COLO829 (cell line): ENCODE results near the gene TOP3A.
"Not testable (repeated sequence)": the region's sequence is repeated elsewhere in the genome, so short reads cannot be mapped to it uniquely, and the experiment has no call there.

Experiments
- DNase-seq: peaks from one replicate; pipeline ENCODE4 v3.0.0; 2012; ENCODE audit warnings: low spot score

The TOP3A gene

DNA sequence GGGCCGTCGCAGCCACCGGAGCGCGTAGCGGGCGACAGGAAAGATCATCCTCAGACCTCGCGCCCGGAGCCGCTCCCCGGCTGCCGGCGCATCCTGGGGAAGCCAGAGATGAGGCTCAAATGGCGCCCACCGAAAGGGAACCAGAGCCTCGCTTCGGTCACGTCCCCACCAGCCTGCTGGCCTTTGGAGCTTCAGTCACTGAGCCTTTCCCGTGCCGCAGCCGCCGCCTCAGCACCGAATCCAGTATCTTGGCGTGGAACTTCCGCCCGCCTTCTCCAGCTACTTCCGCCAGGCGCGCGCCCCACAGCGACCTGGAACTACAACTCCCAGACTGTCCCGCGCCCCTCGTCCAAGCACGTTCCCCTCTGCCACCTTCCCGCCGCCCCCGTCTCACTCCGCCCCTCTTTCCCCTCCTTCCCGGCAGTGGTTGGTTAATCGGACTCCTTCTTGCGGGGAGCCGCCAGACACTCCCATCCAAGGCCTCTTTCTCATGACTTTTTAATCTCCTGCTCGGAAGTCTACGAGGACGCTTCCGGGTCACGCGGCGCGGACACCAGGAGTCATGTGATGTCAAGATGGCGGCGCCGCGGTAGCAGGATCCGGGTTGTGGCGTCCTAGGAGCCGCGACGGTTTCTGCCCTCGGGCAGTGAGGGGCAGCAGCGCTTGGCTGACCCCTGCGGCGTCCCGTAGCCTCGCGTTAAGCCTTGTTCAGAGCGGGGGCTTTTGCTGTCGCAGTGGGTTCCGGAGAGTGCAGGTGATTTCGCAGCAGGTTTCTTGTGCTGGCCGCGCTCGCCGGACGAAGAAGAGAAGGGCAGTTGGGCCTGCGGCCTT is at the start of gene TOP3A, which contains the start of gene SMCR8:
Gene TOP3A (minus strand): TSS at position 264 of the 831 bp plus-strand sequence. CDS start 216 bp downstream, at position 48.
Gene SMCR8 (plus strand): TSS at position 563 of the 831 bp plus-strand sequence. CDS start 497 bp downstream, outside the sequence.
- DNase-seq = peak; percentile 65

DNA sequence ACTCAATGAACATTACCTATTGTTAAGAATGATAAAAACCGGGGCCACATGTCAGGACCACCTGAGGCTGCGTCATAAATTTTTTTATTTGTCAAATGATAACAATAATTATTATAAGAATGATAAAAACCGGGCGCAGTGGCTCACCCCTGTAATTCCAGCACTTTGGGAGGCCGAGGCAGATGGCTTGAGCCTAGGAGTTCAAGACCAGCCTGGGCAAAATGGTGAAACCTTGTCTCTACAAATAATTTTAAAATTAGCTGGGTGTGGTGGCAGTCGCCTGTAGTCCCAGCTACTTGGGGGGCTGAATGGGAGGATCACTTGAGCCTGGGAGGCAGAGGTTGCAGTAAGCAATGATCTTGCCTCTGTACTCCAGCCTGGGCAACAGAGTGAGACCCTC is 49.4 kb upstream of the TOP3A start:
- no peak for DNase-seq

- peak; percentile 86 for DNase-seq
These were observed 48.6 kb upstream of the TOP3A start, which contains the start of gene SHMT1 for GRCh38 chr17:18363101-18364049. TSS of gene SHMT1 (minus strand) at chr17:18363550. CDS start at chr17:18355981, 7,569 bp downstream.

- peak; percentile 73 for DNase-seq
These were observed 47.9 kb upstream of the TOP3A start for GRCh38 chr17:18362698-18363100.

- no peak for DNase-seq
These were observed 47.3 kb upstream of the TOP3A start for GRCh38 chr17:18361837-18362697.

DNA sequence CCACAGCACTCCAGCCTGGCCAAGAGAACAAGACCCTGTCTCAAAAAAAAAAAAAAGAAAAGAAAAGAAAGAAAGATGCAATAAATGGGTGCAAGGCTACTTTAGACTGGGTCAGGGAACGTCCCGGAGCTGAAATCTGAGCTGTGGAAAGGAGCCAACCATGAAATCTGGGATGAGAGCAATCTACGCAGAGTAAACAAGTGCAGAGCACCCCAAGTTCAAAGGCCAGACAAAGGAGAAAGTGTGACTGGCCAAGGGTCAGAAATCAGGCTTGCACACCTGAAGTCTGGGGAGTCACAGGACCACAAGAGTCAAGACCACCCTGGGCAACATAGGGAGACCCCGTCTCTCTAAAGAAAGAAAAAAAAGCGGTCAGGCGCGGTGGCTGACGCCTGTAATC is 45.7 kb upstream of the TOP3A start:
- no peak for DNase-seq

DNA sequence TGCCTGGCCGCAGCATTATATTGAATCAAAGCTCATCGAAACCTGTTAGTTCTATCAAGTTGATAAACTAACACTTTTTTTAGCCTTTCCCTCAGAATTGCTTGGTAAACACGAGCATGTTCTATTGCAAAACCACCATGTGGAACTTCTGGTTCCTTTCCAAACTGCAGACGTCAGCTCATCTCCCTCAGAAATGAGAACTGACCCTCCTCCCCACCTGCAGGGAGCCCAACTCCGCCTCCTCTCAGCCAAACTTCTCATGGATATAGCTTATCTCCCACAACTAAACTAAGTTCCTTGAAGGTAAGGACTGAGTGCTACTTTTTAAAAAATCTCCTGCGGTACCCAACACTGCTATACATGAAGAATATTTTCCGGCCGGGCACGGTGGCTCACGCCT is 41.8 kb upstream of the TOP3A start:
- DNase-seq = no peak

DNA sequence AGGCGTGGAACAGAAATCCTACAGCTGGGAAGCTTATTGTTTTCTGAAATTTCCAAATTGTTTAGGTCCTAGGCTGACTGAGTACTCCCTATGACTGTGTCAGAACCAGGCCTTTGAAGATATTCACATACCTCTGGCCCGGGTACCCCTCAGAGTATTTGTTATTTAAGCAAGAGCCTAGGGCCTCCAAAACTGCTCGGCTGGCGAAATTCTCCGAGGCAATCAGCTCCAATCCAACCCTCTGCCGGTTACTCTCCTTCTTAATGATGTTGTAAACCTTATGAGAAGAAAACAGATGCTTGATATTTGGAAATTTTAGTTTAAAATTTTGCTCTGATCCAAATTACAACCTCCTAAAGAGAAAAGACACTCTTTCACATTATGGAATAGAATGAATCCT is 38.7 kb upstream of the TOP3A start:
- DNase-seq = no peak

DNA sequence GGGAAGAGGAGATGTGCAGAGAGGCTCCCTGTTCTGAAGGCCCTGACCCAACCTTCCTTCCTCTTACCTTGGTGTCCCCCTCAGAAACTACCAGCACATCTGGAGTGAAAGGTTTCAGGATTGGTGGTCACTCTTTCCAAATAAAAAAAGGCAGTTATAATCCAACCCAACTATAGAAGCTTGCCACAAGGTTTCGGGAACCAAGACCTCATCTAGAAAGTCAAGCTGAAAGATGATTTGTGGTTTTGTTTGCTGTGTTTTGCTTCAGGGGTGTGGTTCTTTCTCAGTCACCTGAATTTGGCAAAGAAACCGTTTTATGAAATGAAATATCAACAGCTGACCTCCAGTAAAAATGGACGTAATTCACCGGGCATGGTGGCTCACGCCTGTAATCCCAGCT is 29.2 kb upstream of the TOP3A start:
- DNase-seq = no peak

- DNase-seq = no peak
These were observed 25.1 kb upstream of the TOP3A start for GRCh38 chr17:18339933-18340332.

DNA sequence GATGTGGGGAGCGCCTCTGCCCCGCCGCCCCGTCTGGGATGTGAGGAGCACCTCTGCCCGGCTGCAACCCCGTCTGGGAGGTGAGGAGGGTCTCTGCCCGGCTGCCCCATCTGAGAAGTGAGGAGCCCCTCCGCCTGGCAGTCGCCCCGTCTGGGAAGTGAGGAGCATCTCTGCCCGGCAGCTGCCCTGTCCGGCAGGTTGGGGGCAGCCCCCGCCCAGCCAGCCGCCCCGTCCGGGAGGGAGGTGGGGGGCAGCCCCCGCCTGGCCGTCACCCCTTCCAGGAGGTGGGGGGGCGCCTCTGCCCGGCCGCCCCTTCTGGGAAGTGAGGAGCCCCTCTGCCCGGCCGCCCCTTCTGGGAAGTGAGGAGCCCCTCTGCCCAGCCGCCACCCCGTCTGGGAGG is 23.4 kb upstream of the TOP3A start:
- not testable (repeated sequence) for DNase-seq

GRCh38 chr17:18332909-18333489 is 18.2 kb upstream of the TOP3A start:
- no peak for DNase-seq

DNA sequence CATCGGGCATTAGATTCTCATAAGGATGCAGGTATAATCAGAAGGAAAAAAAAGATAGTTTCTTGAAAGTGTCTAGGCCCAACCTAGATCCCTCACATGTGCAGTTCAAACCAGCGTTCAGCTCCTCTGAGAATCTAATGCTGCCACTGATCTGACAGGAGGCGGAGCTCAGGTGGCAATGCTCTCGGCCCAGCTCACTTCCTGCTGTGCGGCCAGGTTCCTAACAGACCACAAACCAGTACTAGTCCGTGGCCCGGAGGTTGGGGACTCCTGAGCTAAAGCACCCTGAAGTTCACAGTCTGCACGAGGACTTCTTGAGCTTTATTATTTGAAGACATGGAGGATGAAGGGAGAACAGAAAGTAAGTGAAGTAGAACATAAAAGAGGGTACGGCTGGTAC is 17.1 kb upstream of the TOP3A start:
- no peak for DNase-seq

GRCh38 chr17:18328643-18329204 is 13.9 kb upstream of the TOP3A start:
- no peak for DNase-seq

GRCh38 chr17:18327556-18327955 is 12.8 kb upstream of the TOP3A start:
- no peak for DNase-seq

DNA sequence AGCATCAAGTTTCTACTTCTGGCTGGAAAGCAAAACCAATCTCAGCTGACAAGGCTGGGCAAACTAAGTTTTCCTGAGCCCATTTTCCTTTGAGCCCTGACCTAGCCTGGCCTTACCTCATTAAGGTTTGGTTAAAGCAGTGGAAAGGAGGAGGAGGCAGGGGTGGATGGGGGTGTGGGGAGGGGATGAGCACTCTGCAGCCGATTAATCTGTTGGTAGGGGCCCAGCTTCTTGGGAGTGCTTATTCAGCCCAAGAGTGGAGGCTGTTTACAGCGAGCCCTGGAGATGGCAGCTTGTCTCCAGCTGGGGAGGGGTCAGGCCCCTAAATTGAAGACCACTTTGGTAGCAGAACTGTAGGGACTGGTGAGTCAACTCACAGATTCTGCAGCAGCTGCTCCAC is 12.3 kb upstream of the TOP3A start:
- DNase-seq = no peak

DNA sequence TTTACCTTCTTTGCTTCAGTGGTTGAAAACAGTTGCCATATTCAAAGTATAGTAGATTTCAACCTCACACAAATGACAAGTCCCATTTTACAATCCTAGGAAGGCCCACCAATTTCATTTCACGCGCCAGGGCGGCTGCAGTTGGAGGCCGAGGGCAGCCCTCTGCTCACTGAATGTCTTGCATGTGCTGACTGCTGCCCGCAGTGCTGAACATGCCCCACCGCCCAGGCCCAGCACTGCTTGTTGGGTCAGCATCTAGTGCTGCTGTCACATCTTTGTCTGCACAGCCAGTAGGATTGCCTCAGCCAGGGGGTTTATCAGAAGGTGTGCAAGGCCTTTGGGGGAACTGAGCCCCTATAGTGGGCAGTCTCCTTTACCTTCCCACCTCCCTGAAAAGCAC is 11.8 kb upstream of the TOP3A start:
- no peak for DNase-seq

DNA sequence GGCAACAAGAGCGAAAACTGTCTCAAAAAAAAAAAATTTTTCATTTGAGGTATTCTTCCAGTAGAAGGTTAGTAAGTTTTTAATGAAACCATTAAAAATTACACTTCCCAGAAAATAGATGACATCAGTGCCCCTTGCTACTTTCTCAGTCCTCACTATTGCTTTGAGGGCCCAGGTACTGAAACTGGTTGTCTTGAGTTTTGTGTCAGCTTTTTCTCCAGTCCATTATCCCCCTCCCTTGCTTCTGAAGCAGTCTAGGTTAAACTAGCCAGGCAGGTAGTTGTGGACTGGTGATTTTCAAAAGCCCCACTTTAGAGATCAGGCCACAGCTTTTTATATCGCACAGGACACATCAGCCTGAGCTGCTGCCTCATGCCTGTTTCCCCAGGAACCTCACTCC is 11.2 kb upstream of the TOP3A start:
- no peak for DNase-seq

GRCh38 chr17:18324140-18325050 is 9.6 kb upstream of the TOP3A start:
- no peak for DNase-seq
